GM04503 (cell line): Measurements from ENCODE around the gene SIDT2.
A peak's percentile ranks its signal among the peaks of the same experiment; 100 is the strongest.

Experiments used
- DNase-seq: peaks from one replicate; pipeline ENCODE4 v3.0.0-alpha.2; 2012; ENCODE audit warnings: low read depth

The SIDT2 gene

DNA sequence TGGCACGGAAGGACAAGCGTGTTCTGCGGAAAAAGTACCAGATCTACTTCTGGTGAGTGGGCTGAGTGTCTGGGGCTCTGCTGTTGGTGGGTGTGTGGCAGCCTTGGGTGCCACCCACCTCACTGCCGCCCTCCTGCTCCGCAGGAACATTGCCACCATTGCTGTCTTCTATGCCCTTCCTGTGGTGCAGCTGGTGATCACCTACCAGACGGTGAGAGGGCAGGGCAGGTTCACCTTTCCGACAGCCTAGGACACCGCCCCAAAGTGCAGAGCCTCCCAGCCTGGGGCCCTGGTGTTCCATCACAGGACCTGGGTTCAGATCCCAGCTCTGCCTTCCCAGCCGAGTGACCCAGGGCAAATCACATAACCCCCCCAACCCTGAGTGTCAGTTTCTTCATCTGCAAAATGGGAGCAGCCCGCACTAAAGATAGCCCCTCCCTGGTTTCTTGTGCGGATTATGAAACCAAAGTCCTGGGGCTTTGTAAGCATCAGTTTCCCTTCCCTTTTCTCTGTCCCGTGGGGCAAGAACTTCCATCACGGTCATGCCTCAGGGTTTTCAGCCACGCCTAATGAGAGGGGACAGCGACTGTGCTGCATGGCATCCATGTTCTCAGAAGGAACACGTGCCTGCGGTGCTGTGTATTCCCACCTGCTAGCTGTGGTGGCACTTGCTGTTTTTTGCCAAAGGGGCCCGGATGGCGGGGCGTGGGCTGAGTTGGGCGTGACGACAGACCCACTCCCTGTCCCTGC, 10.8 kb downstream of the SIDT2 start:
- DNase-seq = no peak

DNA sequence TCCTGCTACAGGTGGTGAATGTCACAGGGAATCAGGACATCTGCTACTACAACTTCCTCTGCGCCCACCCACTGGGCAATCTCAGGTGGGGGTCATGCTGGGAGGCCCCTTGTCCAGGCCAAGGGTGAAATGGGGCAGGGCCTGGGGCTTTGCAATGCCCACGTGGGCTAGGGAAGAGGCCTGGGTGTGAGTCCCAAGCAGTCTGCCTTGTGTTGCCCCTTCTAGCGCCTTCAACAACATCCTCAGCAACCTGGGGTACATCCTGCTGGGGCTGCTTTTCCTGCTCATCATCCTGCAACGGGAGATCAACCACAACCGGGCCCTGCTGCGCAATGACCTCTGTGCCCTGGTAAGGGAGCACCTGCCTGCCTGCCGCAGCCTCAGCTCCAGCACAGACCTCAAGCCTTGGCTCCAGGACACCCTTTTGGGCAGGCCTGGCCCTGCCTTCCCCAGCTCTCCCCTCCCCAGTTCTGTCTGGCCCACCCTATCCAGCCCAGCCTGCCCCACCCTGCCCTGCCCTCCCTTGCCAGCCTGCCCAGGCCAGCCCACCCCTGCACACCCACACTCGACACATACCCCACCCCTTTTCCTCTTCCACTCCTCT, 11.5 kb downstream of the SIDT2 start:
- no peak for DNase-seq

DNA sequence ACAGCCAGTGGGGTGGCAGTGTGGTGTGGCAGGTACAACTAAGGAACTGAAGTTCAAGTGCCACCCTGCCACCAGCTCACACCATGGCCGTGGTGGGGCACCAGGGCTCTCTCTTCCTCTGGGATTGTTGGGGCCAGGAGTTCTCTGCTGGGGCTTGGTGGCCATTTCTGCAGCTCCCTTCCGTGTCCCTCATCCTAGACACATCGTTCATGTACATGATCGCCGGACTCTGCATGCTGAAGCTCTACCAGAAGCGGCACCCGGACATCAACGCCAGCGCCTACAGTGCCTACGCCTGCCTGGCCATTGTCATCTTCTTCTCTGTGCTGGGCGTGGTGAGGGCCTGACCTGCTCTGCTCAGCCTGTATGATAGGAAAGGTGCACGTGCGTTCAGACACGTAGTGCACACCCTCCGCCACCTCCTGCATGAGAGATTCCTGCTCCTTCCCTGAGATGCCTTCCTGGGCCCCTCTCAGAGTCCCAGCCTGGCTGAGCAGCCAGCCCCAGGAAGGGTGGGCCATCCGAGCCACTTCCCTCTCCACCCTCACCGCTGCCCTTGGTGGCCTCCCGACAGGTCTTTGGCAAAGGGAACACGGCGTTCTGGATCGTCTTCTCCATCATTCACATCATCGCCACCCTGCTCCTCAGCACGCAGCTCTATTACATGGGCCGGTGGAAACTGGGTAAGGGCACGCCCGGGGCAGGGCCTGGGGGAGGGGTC, 13.3 kb downstream of the SIDT2 start:
- no peak for DNase-seq

DNA sequence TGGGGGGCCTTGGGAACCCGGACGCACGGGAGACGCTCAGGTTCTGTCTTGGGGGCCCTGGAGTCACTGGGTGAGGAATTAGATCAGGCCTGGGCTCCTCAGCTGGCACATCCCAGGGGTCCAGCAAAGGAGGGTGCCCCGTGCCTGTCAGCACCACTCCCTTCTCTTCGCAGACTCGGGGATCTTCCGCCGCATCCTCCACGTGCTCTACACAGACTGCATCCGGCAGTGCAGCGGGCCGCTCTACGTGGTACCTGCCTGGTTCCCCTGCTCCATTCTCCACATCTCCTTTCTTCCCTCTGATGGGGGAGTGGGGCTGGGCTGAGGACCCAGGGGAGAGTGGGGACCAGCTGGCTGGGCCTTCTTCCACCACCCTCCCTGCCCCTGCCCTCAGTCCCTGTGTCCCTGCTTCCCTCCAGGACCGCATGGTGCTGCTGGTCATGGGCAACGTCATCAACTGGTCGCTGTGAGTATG, 13.9 kb downstream of the SIDT2 start:
- DNase-seq = no peak

DNA sequence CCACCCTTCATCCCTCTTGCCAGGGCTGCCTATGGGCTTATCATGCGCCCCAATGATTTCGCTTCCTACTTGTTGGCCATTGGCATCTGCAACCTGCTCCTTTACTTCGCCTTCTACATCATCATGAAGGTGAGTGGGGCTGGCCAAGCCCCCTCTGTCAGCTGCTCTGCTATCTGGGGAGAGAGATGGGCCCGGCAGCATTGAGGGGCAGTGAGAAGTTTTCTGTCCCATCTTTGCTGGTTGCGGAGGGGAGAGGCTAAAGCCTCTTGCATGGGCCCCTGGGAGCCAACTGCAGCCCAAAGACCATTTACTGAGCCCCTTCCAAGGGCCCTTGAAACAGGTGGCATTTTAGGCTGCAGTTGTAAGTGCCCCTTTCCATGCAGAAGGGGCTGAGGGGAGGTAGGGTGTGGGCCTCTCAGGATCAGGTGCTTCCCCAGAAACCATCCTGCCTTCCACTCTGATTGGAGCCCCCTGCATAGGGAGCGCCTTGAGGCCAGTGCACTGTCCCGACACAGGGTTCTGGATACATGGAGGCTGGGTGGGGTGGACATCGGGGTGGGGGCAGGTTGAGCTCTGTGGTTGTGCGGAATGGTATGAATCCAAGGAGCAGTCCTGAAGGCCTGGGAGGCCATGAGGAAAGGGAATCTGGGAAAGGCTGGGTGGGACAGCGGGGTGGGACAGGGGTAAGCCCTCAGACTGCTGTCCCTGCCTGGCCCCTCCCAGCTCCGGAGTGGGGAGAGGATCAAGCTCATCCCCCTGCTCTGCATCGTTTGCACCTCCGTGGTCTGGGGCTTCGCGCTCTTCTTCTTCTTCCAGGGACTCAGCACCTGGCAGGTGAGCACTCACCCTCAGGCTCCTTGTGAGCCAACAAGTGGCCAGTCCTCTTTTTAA, 14.8 kb downstream of the SIDT2 start:
- no peak for DNase-seq

DNA sequence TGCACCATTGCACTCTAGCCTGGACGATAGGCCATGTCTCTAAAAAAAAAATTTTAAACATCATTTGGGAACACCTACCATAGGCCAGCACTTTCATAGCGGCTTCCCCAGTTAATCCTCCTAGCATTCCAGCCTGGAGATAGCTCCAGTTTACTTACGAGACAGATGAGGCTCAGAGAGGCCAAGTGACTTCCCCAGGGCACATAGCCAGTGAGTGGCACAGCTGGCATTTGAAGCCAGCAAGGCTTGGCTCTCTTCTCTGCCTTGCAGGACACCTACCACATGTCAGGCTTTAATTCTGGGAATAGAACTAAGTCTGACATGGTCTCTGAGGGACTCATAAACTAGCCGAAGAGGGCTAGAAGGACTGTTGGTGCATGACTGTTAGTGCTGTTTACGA, 15.7 kb downstream of the SIDT2 start:
- no peak for DNase-seq

DNA sequence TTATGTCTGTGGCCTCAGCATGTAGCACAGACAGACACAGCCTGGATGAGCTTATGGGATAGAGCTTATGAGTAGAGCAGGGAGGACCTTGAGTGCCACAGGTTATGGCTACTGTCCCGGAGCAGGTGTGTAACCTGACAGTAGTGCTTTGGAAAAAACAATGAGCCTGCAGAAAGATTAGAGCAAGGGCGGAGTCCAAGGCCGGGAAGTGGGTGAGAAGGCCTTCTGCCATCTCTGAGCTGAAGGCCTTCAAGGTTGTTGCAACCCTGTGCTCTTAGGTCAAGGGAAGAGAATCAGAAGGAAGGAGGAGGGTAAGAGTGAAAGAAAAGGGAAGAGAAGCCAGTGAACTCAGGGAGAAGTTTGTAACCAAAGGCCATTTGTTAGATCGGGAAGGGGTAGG, 16.7 kb downstream of the SIDT2 start:
- no peak for DNase-seq

DNA sequence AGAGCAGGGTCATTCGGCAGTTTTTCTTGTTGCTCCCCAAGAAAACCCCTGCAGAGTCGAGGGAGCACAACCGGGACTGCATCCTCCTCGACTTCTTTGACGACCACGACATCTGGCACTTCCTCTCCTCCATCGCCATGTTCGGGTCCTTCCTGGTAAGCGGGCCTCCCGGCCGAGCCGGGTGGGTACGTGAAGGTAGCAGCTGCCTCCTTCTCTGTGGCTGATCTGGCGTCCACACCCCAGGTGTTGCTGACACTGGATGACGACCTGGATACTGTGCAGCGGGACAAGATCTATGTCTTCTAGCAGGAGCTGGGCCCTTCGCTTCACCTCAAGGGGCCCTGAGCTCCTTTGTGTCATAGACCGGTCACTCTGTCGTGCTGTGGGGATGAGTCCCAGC, 17.2 kb downstream of the SIDT2 start:
- DNase-seq = no peak

DNA sequence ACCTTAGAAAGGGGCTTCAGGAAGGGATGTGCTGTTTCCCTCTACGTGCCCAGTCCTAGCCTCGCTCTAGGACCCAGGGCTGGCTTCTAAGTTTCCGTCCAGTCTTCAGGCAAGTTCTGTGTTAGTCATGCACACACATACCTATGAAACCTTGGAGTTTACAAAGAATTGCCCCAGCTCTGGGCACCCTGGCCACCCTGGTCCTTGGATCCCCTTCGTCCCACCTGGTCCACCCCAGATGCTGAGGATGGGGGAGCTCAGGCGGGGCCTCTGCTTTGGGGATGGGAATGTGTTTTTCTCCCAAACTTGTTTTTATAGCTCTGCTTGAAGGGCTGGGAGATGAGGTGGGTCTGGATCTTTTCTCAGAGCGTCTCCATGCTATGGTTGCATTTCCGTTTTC, 18.5 kb downstream of the SIDT2 start:
- no peak for DNase-seq

DNA sequence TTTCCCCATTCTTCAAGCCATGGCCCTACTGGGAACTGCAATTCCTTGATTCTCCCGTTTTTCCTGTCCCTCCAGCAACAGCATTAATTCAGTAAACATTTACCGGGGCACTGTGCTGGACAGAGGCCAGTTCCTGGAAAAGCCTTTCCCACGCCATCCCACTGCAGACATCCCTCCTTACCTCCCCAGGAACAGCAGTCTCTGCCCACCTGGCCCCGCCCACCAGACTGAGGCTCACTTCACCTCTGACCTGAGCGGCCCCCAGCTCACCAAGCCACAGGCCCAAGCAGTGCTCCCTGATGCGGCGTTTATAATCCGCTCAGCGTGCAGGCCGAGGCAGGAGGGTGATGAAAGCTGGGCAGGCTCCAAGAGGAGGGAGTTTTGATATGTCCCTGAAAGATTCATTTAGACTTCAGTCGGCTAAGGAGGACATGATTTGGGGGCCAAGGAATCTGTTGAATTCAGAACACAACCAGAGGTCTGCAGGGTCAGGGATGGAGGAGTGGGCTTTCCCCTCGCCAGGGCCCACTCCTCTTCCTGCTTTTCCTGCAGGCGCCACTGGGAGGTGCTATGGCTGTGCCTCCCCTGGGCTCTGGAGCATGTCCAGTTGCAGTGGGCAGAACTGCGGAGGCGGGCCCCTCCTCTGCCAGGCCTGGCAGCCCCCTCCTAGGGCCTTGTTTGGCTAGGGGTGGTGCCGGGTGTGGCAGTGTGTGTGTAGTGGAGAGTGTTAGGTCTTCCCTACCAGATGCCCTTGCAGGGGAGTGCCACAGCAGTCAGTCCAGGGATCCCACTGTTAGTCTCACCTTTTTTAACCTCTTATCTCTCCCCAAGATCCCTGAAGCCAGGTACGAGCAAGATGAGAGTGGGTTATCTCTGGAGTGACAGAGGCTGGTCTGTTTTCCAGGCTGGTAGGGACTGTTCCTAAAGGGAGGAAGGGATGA, 19.2 kb downstream of the SIDT2 start:
- DNase-seq = no peak

DNA sequence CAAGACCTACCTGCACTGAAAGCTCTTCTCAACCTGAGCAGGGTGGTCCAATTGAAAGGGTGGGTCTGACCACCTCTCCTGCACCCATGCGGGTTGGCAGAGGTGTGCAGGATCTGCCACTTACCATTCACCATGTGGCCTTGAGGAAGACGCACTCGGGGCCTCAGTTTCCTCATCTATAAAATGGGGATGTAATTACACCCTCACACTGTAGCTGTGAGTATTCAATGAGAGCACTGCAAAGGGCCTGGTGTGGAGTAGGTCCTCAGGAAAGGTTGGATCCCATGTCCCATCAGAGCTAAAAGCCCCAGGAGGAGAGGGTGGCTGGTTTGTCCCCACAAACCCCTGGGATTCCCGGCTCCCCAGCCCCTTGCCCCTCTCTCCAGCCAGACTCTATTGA, 20.1 kb downstream of the SIDT2 start:
- no peak for DNase-seq

DNA sequence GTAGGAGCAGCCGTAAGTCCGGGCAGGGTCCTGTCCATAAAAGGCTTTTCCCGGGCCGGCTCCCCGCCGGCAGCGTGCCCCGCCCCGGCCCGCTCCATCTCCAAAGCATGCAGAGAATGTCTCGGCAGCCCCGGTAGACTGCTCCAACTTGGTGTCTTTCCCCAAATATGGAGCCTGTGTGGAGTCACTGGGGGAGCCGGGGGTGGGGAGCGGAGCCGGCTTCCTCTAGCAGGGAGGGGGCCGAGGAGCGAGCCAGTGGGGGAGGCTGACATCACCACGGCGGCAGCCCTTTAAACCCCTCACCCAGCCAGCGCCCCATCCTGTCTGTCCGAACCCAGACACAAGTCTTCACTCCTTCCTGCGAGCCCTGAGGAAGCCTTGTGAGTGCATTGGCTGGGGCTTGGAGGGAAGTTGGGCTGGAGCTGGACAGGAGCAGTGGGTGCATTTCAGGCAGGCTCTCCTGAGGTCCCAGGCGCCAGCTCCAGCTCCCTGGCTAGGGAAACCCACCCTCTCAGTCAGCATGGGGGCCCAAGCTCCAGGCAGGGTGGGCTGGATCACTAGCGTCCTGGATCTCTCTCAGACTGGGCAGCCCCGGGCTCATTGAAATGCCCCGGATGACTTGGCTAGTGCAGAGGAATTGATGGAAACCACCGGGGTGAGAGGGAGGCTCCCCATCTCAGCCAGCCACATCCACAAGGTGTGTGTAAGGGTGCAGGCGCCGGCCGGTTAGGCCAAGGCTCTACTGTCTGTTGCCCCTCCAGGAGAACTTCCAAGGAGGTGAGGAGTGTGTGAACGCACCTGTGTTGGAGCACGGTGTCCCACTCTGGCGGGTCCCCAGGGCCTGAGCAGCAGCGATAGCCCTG, 20.7 kb downstream of the SIDT2 start, which contains the start of gene TAGLN:
TAGLN (plus strand) TSS at position 318 of the 863 bp plus-strand sequence. CDS start 3,644 bp downstream, outside the sequence.
- DNase-seq = peak; percentile 85

DNA sequence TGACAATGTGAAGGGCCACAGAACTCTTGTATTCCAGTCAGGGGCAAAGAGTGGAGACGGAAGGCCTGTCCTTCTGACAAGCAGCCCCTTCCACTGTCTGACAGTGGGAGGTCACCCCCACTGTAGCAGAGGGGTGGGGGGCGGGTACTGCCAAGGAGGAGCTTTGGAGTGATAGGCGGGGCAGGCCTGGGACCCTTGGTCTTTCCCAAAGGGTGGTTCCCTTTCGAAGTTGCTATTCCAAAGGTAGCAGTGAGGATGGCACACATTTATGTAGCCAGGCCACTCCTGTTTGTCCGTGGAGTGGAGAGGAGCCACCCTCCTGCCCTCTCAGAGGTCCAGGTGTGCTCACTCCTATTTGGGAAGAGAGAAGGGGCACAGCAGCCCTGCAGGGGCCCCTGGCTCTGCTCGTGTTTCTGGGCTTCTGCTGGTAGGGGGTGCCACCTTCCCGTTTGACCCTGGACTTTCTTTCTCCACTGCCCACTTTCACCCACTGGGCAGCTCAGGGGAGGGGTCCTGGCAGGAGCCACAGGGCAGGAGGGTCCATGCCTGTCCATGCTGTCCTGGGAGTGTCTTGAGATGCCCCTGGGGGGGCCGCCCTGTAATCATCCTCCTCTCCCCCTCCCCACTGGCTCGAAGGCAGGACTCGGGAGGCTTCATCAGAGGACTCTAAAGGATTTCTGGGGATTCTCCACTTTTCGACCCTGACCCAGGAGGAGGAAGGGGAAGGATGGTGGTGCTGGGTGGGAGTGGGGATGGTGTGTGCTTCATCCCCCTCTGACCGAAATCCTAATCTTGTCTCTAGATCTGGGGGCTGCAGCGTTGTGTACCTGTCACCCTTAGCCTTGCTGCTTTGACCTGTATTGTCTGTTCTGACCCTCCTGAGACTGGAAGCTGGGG, 21.6 kb downstream of the SIDT2 start:
- no peak for DNase-seq

DNA sequence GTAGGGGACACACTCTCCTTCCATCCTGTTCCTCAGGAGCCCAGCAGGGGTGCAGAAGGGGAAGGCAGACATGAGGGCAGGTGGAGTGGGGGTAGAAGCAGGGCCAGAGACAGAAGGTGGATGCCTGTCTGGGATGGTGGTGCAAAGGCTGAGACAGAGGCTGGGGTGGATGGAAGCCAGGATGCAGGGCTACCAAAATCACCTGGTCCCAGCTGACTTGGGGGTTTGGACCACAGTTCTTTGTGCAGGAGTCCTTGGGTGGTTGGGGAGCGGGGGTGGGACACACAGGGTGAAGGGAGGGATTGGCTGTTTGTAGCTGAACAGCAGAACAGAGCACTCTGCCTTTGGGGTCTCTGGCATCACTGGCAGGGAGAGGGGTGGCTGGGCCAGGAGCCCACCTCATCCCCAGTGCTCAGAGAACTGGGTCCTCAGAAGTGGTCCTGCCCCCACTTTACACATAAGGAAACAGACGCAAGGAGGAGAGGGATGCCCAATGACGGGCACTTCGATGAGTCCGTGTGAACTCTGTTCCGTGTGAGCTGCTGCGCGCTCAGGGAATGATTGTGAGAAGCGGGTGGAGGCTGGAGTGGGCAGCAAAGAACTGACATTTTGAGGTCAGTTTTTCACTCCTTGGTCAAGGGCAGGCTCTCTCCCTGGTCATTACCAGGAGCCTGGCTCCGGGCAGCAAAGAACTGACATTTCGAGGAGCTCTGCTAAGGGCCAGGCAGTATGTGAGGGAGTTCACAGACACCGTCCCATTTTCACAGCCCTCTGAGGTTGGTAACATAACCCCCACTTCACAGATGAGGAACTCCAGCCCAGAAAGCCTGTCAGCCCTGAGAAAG, 22.5 kb downstream of the SIDT2 start:
- no peak for DNase-seq

DNA sequence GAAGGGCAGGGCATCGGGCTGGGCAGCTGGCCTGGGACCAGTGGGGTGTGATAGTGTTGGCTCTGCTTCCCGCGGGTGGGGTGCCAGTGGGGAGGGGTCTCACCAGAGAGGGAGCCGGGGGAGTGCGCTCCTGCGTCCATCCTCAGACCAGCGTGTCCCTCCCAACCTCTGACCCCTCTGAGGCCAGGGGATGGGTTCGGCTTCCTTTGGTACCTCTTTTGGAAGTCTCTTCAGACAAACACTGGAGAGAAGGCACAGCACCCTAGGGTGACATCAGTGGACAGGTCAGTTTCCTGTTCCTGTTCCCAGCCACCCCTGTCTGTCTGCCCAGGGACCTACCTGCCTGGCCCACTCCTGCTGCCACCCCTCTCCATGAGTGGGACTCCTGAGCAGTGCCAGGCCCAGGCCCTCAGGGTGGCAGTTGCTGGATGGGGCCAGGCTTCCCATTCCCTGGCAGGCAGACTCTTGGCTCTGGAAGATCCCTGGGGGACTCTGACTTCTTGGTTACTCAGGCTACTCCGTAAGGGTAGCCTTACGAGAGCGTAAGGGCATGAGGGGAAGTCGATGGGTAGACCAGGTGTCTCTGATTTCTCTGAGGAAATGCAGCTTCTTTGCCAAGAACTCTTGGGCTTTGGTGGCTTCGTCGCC, 23.2 kb downstream of the SIDT2 start:
- DNase-seq = no peak

DNA sequence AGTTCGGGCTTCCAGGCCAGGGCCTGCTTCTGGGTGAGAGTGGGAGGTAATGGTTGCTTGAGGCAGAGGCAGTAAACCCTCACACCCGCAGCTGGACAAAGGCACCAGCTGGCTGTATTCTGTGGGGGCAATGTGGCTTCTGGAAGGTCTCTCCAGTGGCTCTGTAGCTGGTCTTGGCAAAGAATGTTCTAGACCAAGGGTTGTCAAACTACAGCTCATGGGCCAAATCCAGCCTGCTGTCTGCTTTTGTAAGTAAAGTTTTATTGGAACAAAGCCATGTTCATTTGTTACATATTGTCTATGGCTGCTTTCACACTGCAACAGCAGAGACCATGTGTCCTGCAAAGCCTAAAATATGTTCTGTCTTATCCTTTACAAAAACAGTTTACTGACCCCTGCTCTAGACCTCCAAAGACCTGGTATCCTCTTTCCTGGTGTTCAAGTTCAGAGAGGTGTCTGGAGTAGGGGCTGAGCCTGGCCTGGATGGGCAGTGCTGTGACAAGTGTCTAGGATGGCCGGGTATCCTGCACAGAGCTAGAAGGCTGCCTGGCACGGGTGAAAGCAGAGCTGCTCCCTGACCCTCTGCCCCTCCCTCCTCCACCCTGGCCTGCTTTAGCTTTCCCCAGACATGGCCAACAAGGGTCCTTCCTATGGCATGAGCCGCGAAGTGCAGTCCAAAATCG, 24.0 kb downstream of the SIDT2 start:
- no peak for DNase-seq

DNA sequence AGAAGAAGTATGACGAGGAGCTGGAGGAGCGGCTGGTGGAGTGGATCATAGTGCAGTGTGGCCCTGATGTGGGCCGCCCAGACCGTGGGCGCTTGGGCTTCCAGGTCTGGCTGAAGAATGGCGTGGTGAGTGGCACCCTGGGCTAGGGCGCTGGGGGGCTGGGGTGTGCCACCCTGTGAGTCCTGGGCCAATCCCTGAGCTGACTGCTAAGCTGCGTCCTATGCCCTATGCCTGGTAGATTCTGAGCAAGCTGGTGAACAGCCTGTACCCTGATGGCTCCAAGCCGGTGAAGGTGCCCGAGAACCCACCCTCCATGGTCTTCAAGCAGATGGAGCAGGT, 24.5 kb downstream of the SIDT2 start:
- no peak for DNase-seq
